ENCODE data around the gene SMG9. TPM values are rescaled to one million over a fixed set of nuclear protein-coding genes. Genes with fewer than 3 reads are reported as not detected.

The SMG9 gene
- total and polyA plus RNA-seq, 2 of the 4 experiments (the other 2 are of a cell fraction) = 4.8 to 24.3 TPM

GRCh38 chr19:43786665-43787064 lies 31.9 kb upstream of the SMG9 start:
- POLR2A ChIA-PET (ENCODE audit: unreplicated experiment) = no interaction called here
- in situ Hi-C loops (cut with MboI; ENCODE audit: low sequenced_read_pairs) = no loop called here

More at GRCh38 chr19:43786665-43787064, 31.9 kb upstream of the SMG9 start:
- CTCF ChIA-PET = no interaction called here
- Histone ChIP-seq H4K20me1 (ENCODE audit: insufficient read depth, low read length) (no peaks in the 10 kb centered on the region), H3K4me1 (ENCODE audit: control insufficient read depth, insufficient read depth, low read length) (peaks cover 8% of the 10 kb centered on the region), H3K36me3 (ENCODE audit: control insufficient read depth, insufficient read depth, low read length) (no peaks in the 10 kb centered on the region), H2BK5ac (ENCODE audit: low read depth, low read length, poor library complexity, severe bottlenecking) (no peak overlapping the region), H3K9me3 (ENCODE audit: control insufficient read depth, insufficient read depth, low read length) (no peaks in the 10 kb centered on the region), H3K27me3 (ENCODE audit: control insufficient read depth, insufficient read depth, low read length) (peaks cover 3% of the 10 kb centered on the region), H3K18ac (ENCODE audit: low read depth, low read length) (no peak overlapping the region), H3K4ac (ENCODE audit: low read depth, low read length) (no peak overlapping the region), H3K9ac (ENCODE audit: low read depth, low read length) (no peak overlapping the region), H3K9me1 (ENCODE audit: insufficient read depth, low read length) (peaks cover 3% of the 10 kb centered on the region), H2AFZ (replicated peaks; ENCODE audit: low read length, poor library complexity) (no peak overlapping the region), H4K91ac (ENCODE audit: insufficient read depth, low read depth, low read length) (no peak overlapping the region), H3K79me1 (ENCODE audit: low read depth in 1 of 2, low read length in 2 of 2) (no peaks in the 10 kb centered on the region), H4K8ac (ENCODE audit: low read depth in 2 of 2, low read length in 2 of 2) (no peak overlapping the region), H2BK15ac (ENCODE audit: low read depth, low read length) (no peak overlapping the region), H3K23ac (ENCODE audit: low read depth, low read length) (no peak overlapping the region), H3K14ac (replicated peaks; ENCODE audit: low read depth, low read length) (no peak overlapping the region), H3K4me2 (ENCODE audit: low read depth, low read length) (no peak overlapping the region), H4K5ac (ENCODE audit: low read depth, low read length) (no peak overlapping the region), H3K27ac (ENCODE audit: insufficient read depth, low read length) (no peak overlapping the region), H2BK120ac (ENCODE audit: low read depth, low read length) (no peak overlapping the region), H2AK5ac (ENCODE audit: low read depth, low read length) (no peak overlapping the region), H3K4me3 (ENCODE audit: insufficient read depth, low read depth, low read length) (no peak overlapping the region), H2BK20ac (ENCODE audit: low read depth, low read length) (no peak overlapping the region), H3K56ac (ENCODE audit: extremely low read depth, insufficient read depth, low read length) (no peak overlapping the region), H2AK9ac (replicated peaks; ENCODE audit: low read depth, low read length, poor library complexity) (no peak overlapping the region)
- intact Hi-C loops (cut with micrococcal nuclease) = no loop called here
- ATAC-seq (ENCODE audit: low read depth) = no peak
- TF ChIP-seq FOS (IDR thresholded peaks at IDR 0.05; ENCODE audit: low read depth, low read length) (no peak), RAD21 (IDR thresholded peaks at IDR 0.05; ENCODE audit: low read length) (no peak), RFX5 (IDR thresholded peaks at IDR 0.05; ENCODE audit: low read depth, low read length) (no peak), RCOR1 (IDR thresholded peaks at IDR 0.05; ENCODE audit: insufficient replicate concordance, low read length) (no peak), MAZ (IDR thresholded peaks at IDR 0.05; ENCODE audit: borderline replicate concordance, low read depth, low read length) (no peak)
- TF ChIP-seq, protein P1, sequence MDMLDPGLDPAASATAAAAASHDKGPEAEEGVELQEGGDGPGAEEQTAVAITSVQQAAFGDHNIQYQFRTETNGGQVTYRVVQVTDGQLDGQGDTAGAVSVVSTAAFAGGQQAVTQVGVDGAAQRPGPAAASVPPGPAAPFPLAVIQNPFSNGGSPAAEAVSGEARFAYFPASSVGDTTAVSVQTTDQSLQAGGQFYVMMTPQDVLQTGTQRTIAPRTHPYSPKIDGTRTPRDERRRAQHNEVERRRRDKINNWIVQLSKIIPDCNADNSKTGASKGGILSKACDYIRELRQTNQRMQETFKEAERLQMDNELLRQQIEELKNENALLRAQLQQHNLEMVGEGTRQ (IDR thresholded peaks at IDR 0.05; ENCODE audit: low read depth, low read length) = no peak
- dilution Hi-C loops (cut with HindIII; ENCODE audit: low sequenced_read_pairs, unreplicated experiment) = no loop called here
- DNase-seq = no peak
- WGBS, 2 experiments (ENCODE audit: extremely low coverage in 2 of 2, insufficient read length in 1 of 2) = no CpG with 5 or more reads among the region's 1 CpG
- no TSS peak for BruUV-seq (replicated peaks)
